HG03571 (cell line): ENCODE measurements around the gene RBM34.
"Not testable (repeated sequence)": the region's sequence is repeated elsewhere in the genome, so short reads cannot be mapped to it uniquely, and the experiment has no call there.

Source experiments
- ATAC-seq: cut with Tn5 transposase; IDR thresholded peaks from one replicate; pipeline ENCODE4 v1.9.1; 2021; ENCODE audit not compliant: unreplicated experiment

The RBM34 gene

GRCh38 chr1:235160957-235161684 lies at the start of gene RBM34:
TSS of gene RBM34 (minus strand) at chr1:235161250. CDS start at chr1:235161226, 24 bp downstream.
- peak; percentile 93 for ATAC-seq

DNA sequence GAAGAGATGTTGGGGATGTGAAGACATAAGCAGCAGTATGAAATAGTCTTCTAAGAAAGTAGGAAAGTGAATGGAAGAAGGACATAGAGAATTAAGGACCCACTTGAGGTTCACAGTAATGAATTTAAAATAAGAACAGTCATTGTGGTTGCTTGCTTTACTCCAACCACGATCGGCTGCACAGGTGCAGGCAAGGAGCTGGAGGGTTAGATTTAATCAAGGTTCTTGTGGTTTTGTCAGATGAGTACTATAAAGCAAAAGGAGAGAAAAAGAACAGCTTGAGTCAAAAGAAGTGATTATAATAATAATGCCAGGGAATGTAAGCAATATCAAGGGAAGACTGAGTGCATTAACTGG lies 46.1 kb upstream of the RBM34 start:
- no peak for ATAC-seq

GRCh38 chr1:235206533-235207208 lies 45.6 kb upstream of the RBM34 start:
- no peak for ATAC-seq

DNA sequence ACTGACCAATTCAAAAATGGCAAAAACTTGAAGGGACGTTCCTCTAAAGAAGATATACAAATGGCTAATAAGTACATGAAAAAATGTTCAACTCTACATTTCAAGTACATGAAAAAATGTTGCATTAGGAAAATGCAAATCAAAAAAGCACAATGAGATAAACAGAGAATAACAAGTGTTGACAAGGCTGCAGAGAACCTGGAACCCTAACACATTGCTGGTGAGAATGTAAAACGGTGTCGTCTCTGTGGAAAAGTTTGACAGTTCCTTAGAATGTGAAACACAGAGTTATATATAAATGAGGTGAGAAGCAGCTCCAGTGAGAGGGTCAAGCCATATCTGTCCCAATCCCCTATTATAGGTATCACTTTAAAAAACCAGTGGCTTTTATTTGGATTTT lies 44.6 kb upstream of the RBM34 start:
- ATAC-seq = no peak

- ATAC-seq = no peak
These were observed 42.4 kb upstream of the RBM34 start for GRCh38 chr1:235203428-235203827.

DNA sequence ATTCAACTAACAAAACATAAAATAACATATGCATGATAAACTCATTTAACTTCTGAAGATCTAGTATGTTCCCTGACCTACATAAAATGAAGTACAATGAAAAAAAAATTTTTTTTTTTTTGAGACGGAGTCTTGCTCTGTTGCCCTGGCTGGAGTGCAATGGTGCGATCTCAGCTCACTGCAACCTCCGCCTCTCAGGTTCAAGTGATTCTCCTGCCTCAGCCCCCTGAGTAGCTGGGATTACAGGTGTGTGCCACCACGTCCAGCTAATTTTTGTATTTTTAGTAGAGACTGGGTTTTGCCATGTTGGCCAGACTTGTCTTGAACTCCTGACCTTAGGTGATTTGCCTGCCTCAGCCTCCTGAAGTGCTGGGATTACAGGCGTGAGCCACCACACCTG lies 41.4 kb upstream of the RBM34 start:
- ATAC-seq = not testable (repeated sequence)

DNA sequence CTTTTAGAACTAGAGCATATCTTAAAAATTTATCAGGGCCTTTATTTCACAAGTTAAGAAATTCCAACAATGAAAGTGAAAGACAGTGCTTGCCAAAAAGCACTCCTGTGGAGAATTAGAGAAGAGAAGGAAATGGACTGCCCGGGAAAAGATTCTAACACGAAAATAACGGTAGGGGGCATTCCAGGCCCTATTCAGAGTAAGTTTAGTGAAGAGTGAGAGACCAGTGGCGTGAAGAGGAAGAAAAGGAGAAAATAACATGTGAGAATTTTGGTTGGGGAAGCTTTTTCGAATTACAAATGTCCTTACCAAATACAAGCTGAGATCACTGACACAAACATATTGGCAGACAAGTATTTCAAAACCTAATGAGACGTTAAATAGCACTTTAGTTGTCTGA lies 38.4 kb upstream of the RBM34 start:
- no peak for ATAC-seq

- no peak for ATAC-seq
These were observed 29.4 kb upstream of the RBM34 start for GRCh38 chr1:235190431-235190830.

- no peak for ATAC-seq
These were observed 26.3 kb upstream of the RBM34 start for GRCh38 chr1:235187316-235187715.

DNA sequence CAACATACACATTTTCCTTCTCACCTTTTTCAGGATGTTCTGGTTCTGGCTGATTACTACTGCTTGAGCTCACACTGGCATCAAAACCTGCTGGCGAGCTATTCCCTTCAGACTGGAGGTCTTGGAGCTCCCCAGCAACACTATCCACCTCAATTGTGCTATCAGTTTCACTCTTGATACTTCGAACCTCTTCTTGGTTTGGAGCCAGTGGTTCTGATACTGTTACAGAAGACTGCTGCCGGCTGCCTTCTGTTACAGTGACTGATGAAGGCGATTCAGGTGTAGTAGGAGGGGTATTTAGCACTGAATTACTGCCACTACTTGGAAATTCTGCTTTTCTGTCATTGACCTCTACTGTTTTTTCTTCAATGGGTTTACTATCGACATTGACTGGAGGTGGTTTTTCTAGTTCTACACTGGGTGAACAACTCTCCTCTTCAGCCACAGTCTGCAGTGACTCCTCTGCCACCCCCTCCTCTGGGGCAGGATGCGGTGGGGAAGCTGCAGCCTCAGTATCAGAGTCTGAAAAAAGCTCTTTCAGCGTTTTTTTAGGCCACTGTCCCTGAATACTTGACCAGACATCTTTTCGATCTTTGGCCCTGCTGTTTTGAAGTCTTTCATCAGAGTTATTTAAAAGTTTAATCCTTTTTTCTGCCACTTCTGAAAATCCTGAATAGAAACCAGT lies 20.7 kb upstream of the RBM34 start:
- ATAC-seq = no peak

GRCh38 chr1:235180916-235181460 lies 19.9 kb upstream of the RBM34 start:
- ATAC-seq = no peak

GRCh38 chr1:235176486-235176885 lies 15.4 kb upstream of the RBM34 start:
- ATAC-seq = no peak

DNA sequence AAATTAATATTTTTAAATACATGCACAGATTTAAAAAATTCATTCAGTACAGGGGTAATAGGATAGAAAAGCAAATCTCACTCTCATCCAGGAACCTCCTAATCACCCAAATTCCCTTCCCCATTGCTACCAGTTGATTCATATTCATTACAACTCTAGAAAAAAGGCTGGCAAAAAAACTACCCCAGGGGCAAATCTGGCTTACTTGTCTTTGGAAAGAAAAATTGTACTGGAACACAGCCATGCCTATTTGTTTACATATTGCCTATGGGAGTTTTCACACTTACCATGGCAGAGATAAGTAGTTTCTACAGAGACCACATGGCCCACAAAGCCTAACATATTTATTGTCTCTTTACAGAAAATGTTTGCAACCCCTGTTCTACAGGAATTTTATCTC lies 8.9 kb upstream of the RBM34 start:
- ATAC-seq = no peak

DNA sequence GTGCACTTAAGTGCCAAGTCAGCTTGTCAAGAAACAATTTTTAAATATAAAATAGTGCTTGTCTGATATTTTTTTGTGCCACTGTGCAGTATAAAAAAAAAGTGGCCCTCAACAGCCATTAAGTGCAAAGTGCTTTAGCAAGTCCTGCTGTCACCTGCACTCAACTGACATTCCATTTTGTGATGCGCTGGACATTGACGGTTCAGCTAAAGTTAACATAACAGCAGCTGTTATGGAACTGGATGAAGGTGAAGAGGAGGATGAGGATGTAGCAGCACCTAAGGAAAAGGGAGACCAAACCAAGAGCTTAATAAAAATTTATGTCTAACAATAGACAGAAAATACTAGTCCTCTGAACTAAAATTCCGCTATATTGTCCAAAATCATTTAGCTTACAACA lies 7.3 kb upstream of the RBM34 start:
- no peak for ATAC-seq

- no peak for ATAC-seq
These were observed 756 bp upstream of the RBM34 start for GRCh38 chr1:235161685-235162327.

GRCh38 chr1:235160383-235160956 lies 580 bp downstream of the RBM34 start:
- ATAC-seq = peak; percentile 26

GRCh38 chr1:235159930-235160329 lies 1.1 kb downstream of the RBM34 start:
- not testable (repeated sequence) for ATAC-seq

DNA sequence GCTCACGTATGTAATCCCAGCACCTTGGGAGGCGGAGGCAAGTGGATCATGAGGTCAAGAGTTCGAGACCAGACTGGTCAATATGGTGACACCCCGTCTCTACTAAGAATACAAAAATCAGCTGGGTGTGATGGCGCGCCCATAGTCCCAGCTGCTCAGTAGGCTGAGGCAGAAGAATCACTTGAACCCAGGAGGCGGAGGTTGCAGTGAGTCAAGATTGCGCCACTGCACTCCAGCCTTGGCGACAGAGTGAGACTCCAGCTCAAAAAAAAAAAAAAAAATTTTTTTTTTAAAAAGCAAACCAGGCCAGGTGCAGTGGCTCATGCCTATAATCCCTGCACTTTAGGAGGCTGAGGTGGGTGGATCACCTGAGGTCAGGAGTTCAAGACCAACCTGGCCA lies 1.8 kb downstream of the RBM34 start:
- not testable (repeated sequence) for ATAC-seq

DNA sequence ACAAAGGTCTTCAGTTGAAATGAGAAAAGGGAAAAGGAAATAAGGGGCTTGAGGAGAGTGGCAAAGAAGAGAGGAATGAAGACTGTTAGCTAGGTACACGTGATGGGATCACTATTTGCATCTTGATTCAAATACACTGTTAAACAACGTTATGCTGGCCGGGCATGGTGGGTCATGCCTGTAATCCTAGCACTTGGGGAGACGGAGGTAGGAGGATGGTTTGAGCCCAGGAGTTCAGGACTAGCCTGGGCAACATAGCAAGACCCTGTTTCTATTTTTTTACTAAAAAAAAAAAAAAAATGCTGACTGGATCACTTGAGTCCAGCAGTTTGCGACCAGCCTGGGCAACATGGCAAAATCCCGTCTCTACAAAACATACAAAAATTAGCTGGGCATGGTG lies 2.4 kb downstream of the RBM34 start:
- ATAC-seq = no peak

DNA sequence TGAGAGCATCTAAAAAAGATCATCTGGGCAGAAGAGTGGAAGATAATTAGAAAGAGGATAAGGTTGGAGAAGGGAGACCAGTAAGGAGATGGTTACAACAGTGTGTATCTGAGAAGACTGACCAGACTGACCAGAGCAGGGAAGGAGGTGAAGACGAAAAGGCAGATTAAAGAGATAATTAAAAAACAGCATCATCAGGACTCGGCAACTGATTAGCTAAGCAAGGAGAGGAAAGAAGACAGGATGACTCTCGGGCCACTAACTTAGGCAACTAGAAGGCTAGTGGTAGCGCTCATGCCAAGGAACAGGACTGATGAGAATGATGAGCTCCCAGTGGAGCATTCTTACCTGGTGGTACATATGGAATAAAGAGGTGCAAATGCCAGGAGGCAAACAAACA lies 3.9 kb downstream of the RBM34 start:
- ATAC-seq = no peak

DNA sequence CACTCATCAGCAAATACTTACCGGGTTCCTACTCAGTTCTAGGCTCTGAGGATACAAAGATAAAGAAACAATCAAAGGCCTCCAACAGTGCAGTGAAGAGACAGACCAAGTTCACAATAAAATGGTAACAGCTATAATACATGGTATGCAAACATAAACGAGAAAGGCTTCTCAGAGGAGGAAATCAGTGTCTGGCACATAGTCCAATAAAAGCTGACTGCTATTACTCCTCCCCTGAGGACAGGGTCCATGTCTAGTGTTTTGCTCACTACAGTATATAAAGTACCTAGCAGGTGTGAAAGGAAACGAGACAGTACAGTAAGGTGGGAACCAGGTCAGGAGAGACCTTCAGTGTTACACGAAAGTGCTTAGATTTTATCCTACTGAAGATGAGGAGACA lies 4.3 kb downstream of the RBM34 start:
- ATAC-seq = no peak
